ENCODE data around the gene NR3C2.
"Not testable (repeated sequence)": the region's sequence is repeated elsewhere in the genome, so short reads cannot be mapped to it uniquely, and the experiment has no call there.

NR3C2 gene

DNA sequence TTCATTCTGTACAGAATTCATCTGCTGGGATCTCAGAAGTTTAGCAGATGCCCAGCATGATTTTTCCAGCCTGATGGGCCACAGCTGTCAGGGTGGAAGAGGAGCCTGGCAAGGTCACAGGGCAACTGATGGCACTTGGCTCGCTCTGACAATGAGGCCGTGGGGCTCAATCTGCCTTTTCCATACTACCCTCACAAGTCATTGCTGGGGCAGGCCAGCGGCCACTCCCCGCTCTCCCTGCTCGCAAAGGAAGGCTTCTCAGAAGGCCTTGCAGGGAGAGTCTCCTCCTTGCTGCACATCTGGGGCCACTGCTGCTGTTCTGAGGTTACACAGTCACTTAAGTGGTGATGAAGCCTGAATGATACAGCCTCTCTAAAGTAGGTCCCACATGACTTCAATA lies 349.1 kb downstream of the NR3C2 start:
- DNase-seq: no peak

DNA sequence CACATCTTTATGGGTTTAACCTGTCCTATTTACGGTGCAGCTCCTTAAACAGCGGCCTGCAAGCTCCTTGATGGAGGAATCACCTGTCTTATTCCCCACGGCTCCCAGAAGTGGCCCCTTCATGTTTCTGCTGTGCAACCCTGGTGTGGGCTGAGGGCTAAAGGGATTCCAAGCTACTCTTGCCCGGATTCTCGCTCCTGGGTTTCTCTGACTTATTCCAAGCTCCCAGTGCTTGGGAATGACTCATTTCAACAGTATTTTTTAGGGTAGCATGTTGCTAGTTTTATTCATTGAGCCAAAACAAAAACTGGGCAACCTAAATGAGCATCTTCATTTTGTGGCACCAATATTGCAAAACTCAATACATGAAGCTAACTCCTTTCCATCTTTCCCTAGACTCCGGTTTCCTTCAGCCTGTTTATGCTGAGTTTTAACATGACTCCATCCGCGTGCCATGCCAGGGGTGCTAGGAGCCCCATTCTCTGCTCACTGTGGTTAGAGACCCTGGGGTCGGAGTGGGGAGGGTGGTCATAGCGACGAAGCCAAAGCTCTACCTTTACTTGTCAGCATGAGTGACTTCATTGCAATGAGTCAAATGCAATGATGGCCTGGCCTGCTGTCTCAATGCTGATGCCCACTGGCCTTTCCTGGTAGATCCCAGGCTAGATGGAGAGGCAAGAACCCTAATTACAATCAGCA lies 349.7 kb downstream of the NR3C2 start:
- DNase-seq: no peak

DNA sequence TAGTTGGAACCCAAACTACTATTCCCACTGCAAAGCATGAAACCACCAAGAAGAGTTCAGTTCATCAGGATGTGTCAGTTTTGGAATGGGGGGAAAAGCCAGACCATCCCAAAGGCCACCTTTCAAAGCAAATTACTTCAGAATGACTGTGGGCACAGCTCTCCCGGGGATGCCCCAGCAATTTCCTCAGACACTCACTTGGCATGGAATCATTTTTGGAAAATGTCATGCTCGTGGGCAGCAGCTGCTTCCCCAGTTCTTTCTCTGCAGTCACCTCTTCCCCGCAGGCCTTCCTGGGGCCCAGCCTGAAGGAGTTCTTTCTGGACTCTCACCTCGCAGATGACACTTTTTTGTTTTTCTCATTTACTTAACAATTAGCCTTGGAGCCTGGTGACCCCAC lies 350.3 kb downstream of the NR3C2 start:
- no peak for DNase-seq

DNA sequence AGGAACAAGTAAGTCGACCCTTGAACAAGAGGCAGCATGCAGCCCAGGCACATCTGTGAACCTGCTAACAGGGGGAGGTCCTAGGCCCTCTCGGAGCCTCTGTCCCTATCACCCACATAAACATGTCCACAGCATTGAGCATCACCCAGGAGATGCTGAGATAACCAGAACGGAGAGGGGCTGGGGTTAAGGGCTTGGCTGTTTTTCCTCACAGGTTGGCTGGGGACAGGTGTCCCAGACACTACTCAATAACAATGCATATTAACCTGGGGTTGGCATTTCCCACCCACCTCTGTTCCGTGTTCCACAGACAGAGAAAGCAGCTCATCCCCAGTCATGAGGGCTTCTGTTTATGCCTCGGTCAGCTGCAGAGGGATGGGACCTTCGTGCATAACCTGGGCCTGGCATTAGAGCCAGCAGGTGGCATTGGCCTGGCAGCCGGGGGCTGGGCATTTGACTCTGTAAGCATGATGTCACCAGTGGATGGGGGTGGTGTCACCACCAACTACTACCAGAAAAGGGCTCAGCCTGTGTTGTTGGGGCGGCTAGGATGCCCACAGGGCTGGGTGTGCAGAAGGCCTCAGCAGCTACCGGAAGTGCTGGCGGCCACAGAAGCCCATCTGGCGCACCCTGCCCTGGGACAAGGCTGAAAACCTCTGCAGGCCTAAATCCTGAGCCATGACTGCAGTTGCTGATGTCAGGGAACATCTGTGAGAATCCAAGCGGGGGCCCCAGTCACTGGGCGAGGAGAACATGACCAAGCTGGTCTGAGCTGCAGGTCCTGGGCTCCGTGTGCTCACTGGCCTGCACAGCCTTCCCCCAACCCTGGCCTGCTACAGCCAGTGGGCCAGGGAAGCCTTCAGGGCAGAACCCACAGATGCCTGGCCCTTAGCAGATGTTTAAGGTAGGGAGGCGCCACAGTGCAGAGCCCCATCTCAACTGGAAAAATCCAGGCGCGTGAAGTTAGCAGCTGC lies 351.4 kb downstream of the NR3C2 start:
- no peak for DNase-seq

DNA sequence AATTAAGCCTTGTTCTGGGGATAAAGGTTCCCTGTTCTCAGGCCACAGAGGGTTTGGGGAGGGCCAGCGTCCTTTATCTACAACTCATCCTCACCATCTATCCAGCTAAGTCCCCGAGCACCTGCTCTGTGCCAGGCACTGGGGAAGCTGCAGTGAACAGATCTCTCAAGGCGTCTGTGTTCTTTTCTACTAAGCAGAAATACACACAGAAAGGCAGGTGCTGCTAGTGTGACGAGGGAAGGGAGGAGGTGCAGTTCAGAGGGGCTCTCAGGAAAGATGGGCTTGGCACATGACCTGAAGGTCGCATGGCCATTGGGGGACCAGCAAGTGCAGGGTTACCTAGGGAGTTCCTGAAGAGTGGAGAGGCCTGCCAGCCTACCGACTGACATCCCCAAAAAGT lies 352.2 kb downstream of the NR3C2 start:
- DNase-seq: no peak

DNA sequence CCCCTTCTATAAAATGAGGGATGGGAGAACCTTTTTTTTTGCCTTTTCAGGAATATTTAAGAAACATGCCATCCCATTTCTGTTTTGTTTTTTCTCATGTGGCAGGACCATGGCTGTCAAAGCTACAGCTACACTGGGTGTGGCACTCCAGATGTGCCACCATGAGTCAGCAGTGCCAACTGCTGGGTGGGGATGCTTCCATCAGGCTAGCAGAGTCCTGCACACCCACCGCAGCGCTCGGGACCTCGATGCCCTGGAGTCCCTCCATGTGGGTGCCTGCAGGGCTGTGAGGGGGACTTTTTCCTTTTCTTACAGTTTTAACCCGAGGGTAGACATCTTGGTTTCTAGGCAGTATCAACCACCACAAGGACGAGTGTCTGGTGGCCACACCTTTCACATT lies 352.6 kb downstream of the NR3C2 start:
- no peak for DNase-seq

DNA sequence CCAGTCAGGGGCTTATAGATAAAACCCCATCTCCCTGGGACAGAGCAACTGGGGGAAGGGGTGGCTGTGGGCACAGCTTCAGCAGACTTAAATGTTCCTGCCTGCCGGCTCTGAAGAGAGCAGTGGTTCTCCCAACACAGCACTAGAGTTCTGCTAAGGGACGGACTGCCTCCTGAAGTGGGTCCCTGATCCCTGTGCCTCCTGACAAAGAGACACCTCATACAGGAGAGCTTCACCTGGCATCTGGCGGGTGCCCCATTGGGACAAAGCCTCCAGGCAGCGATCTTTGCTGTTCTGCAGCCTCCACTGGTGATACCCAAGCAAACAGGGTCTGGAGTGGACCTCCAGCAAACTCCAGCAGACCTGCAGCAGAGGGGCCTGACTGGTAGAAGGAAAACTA lies 359.1 kb downstream of the NR3C2 start:
- not testable (repeated sequence) for DNase-seq

DNA sequence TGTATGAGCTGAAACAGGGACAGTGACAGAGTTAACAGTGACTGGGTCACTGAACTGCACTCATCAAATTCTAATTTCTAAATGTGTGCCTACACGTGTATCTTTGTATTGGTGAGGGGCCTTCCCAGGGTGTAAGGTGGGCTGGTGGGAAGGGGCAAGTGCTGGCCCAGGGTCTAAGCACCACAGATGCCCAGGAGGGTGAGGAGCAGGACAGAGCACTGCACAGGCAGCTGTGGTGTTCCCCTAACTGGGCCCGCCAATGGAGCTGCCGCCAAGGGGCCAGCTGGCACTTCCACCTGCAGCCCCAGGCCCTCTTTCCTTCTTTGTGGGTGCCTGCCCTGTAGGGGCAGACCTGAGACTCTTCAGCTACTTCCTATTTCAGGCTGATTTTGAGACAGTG lies 360.5 kb downstream of the NR3C2 start:
- no peak for DNase-seq

DNA sequence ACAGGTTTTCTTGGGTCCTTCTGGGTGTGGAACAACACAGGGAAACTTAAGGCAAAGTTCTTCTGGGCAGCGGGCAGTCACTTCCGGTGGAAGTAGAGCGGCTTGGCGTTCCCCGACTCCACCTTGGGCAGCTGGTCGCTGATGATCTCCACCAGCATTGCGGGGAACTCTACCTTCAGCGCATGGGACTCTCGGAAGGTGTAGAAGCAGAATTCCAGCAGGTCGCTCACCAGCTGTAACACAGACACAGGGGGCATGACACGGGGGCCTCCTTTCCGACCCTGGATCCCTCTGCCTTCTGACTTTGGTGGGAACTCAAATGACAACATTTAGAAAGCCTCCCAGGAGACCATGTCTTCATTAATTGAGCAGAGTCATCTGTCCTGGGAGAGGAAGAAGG lies 360.9 kb downstream of the NR3C2 start:
- DNase-seq: no peak

DNA sequence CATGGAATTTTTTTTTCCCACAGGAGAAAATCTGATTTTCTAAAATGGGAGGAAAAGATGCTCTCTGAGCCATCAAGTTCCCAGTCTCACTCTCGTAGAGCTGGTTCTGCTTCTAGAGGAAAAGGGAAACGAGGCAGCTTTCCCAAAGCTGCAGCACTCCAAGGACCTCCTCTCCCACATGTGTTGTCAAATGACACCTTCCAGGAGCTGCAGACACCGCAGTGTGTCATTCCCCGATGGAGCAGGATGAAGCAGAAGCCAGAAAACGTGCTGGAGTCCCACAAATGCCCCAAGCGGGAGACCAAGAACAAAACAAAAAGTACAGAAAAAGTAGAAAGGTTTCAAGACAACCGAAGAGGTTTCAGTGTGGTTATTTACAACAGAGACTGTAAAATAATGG lies 362.3 kb downstream of the NR3C2 start:
- no peak for DNase-seq

DNA sequence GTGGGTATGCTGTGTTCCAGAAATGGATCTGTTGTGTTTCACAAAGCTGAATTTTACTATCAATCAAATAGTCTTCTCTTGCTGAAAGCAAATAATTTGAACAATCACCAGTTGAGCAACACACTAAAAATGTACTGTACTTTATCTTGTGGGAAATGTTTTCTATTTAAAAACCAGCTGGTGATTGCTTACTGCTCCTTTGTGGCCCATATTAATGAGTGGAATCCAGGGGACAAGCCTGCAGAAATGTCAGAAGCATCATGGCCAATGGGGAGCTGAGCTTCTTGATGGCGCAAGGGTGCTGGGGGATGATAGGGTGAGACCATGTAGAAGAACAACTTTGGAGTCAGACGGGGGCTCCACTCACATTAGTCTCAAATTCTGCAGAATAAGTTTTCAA lies 364.2 kb downstream of the NR3C2 start:
- DNase-seq: no peak

DNA sequence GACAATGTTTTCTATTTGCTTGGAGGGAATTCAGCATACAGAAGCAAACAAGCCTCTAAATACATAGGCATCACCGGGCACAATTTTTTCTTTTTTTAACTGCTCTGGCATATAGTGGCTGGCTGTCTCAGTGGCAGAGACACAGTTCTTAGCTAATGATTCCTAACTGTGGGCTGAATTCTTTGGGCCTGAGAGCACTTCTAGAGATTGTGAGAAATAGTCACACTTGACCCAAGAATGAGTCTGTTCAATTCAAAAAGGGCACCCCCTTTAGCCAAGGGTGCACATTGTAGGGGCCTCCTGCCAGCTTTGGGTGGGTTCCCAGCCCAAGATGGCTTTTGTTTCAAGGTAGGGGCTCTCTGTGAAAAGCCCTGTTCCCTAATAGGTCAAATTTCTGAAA lies 364.6 kb downstream of the NR3C2 start:
- DNase-seq: no peak

DNA sequence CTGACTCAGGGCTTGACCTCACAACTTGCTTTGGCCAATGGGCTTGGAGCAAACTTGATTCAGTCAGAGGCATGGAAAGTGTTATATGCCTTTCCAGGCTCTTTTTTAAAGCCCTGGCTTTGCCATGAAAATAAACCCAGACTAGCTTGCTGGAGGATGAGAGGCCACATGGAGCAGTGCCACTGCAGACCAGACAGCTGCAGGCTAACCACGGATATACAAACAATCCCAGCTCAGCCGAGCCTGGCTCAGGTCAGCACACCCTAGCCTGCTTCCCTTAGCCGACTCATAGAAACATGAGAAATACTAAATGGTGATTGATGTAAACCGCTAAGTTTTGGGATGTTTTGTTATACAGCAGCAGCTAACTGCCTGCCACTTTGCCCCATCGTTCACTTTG lies 365.2 kb downstream of the NR3C2 start:
- no peak for DNase-seq

DNA sequence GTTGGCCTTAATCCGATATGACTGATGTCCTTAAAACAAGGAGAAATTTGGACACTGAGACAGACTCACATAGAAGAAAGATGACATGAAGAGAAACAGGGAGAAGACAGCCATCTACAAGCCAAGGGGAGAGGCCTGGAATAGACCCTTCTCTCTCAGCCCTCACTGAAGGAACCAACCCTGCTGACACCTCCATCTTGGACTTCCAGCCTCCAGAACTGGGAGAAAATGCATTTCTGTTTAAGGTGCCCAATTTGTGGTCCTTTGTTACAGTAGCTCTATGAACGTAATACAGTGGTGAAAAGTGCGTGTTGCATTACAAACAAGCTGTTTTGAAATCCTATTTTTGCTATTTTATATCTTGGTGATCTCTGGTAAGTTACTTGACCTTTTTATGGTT lies 366.8 kb downstream of the NR3C2 start:
- DNase-seq: no peak

DNA sequence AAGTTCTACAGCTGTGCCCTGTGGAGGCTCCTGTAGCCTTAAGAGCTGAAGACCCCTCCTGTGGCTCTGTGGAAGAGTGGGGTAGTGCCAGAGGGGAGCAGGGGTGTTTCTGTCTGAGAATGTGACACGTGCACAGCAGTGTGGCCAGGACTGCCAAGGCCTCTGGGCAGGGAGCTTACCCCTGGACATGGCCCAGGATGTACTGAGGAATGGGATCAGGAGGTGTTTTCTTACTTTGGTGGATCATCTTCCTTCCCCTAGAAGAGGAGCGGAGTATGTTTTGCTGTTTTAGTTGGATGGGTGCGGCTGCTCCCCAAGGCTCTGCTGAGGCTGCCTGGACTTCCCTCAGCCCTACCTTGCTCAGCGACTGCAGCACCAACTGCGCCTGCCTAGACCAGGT lies 367.8 kb downstream of the NR3C2 start:
- no peak for DNase-seq

DNA sequence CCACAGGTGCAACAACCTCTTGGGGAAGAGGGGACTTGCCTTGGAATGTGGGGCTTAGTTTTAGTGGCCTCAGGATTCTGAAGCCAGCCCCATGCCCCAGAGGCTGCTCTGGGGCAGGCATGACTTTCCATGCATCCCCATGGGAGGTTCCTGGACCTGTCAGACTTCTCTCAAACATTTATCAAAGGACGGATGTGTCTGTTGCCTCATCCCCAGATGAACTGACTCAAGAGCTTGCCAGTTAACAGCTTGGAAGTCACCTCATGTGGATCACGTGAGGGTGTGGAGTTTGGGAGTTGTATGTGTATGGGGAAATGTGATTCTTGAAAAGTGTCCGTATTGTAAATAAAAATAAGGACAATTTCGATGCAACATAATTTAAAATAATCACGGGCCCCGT lies 368.9 kb downstream of the NR3C2 start:
- DNase-seq: no peak

DNA sequence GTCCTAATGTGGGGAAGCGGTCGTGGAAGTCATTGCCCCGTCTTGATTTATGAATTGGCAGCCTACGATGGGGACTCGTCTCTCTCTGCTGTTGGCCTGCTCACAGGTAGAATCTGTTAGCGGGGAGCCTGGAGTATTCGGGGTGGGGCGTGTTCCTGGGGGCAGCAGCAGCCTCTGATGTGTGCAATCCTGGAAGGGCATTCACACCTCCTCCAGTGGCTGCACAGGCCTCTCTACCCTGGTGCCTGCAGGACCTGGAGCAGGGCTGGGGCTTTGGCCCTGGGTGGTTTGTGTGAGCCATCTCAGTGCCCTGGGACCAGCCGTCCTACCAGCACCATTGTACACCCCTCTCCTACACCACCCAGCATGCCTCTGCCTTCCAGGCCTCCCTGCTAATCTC lies 369.4 kb downstream of the NR3C2 start:
- no peak for DNase-seq

DNA sequence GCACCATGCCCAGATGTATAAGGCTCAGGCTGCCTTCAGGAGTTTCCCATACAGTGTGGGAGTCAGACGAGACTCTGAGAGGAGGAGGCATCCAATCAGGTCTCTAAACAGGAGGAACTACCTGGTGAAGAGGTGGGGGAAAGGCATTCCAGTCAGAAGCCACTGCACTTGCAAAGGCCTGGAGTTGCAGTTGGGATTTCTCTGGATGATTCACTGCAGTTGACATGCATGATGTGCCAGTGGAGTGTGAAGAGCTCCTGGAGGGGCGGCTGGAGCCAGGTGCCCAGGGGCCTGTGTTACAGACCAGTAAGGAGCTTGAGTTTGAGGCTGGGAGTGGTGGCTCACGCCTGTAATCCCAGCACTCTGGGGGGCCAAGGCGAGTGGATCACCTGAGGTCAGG lies 371.2 kb downstream of the NR3C2 start:
- no peak for DNase-seq

DNA sequence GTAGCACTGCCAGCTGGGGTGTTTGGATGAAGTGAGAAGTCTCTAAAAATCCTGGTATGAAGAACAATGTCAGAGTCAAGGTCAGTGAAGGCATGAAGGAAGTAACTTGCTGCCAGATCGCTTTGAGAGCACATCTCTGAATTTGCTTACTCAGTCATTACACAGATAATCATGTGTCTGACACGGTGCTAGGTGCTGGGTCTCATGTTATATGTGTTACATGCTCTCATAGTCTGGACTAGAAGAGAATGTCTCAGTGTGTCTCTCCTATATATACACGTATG lies 372.4 kb downstream of the NR3C2 start:
- DNase-seq: no peak

DNA sequence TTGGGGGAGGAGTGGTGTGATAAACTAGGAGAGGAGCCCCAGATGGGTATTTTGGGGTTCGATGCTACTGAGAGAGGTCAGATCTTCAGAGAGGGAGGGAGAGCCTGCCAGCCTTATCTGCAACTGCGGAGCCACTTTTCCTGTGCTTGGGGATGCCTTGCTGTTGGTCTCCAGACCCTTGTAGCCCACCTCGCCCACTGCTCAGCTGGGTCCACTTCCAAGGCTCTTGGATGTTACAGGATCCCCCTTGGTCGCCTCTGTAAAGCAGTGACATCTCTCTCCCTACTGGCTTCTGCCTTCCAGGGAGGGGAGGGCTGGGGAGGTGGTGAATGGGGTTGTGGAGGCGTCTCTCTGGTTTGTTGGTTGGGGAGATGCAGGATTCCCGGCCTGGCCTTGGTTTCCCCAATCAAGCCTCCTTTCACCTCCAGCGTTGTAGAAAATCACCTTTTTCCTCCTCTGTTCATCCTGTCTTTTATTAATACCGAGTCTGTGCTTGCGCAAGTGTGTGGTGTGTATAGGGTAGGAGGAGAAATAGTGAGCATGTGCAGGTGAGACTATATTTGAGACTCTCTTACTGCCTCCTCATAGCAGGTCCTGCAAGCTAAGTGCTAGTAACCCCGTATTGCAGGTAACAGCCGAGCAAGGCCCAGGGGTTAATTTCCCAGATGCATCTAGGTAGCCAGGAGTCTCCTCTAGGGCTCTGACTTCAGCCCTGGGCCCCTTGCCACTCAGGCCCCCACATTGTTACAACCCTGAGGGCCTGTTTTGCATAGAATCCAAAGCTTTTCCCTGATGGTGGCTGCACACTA lies 372.9 kb downstream of the NR3C2 start:
- DNase-seq: no peak

DNA sequence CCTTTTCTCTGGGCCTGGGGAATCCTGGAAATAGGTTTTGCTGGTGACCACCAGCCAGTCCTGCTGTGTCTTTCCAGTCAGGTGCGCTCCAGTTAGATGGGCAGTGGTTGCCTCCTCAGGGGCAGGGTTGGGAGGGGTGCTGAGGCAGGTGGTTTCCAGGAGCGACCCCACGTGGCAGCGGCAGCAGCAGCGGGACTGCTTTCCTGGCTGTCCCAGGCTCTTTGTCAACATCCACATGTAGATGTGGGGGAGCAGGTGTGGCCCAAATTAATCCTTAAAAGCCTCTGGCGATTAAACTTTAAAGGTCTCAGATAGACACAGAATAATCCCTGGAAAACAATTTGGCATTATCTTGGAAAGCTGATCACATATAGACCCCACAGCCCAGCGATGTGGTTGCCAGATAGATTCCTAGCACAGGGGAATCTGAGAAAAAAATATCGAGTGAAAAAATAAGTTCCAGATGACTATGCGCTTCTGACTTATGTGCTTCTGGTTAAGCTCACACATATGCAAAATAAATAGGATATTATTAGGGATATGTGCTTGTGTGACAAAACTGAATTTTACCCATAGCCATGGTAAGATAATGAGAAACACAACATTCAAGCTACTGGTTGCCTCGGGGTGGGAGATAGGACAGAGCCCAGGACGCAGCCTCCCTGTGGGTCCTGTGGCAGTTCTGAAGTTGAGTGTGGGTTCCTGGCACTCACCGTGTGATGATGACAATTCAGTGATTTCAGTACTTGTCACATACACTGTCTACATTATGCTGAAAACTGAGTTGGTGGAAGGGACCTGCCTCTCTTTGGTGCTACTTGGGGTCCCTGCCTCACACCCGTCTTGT lies 373.9 kb downstream of the NR3C2 start:
- DNase-seq: no peak

DNA sequence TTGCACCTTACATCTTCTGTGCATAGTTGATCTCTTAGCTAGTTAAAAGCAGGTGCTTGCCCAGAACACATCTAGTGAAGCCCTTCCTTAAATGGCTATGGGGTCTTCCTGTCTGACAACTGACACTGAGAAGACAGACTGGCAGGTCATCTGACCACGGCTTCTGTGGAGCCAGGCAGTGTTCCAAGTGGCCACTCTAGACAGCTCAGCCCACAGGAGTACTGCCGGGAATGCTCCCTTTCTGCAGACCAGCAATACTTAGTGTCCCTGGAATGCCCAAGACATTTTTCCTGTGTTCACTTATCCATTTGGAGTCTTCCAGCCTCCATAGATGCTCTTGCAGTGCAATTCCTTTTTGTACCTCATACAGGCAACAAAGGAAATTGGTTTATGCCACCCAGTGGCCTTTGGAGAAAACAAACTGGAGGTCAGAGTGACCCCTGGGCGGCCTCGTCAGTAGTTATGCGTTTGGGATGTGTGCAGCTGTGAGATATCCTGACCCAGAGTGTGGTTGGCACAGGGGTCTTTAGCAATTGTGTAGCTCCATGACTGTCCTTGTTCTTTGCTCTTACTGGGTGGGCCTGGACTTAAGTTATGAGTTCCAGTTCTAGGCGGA lies 374.8 kb downstream of the NR3C2 start:
- no peak for DNase-seq

Measured in NCI-H2227 treated with DMSO at 0.1 percent for 48 hours (cell line).